Trophoblast cell (in vitro differentiated cells and primary cell): ENCODE measurements around the gene NDUFV1.
A peak's percentile ranks its signal among the peaks of the same experiment; 100 is the strongest.

Experiments used
- DNase-seq, 2 donors: peaks; one replicate each; pipeline ENCODE4 v3.0.0-alpha.2; 2016
- H2AFZ ChIP-seq: 2 replicates; pipeline ENCODE4 v1.6.1; 2013; ENCODE audit warnings: low read length, moderate library complexity, mild to moderate bottlenecking; ENCODE audit not compliant: insufficient read depth, poor library complexity
- H2AK5ac ChIP-seq: 2 replicates; pipeline ENCODE4 v1.6.1; 2013; ENCODE audit warnings: mild to moderate bottlenecking, low read length
- H2BK120ac ChIP-seq: 2 replicates; pipeline ENCODE4 v1.6.1; 2013; ENCODE audit warnings: low read length, mild to moderate bottlenecking, moderate library complexity; ENCODE audit not compliant: insufficient read depth, poor library complexity
- H2BK12ac ChIP-seq: 2 replicates; pipeline ENCODE4 v1.6.1; 2013; ENCODE audit warnings: mild to moderate bottlenecking, low read length, moderate library complexity
- H2BK5ac ChIP-seq: 2 replicates; pipeline ENCODE4 v1.6.1; 2013; ENCODE audit warnings: low read length, low read depth, moderate library complexity, mild to moderate bottlenecking; ENCODE audit not compliant: poor library complexity
- H3K14ac ChIP-seq: 2 replicates; pipeline ENCODE4 v1.6.1; 2013; ENCODE audit warnings: mild to moderate bottlenecking, low read length
- H3K18ac ChIP-seq: 2 replicates; pipeline ENCODE4 v1.6.1; 2013; ENCODE audit warnings: mild to moderate bottlenecking, low read length
- H3K23ac ChIP-seq: 2 replicates; pipeline ENCODE4 v1.6.1; 2013; ENCODE audit warnings: low read length
- H3K27ac ChIP-seq: 2 replicates; pipeline ENCODE4 v1.5.1; 2013; ENCODE audit warnings: low read depth, mild to moderate bottlenecking, inconsistent platforms, low read length, moderate library complexity
- H3K27me3 ChIP-seq: 2 replicates; pipeline ENCODE4 v1.6.1; 2013; ENCODE audit warnings: inconsistent platforms, mild to moderate bottlenecking, low read length, moderate library complexity; ENCODE audit not compliant: insufficient read depth
- H3K36me3 ChIP-seq, 2 experiments: 1 replicate in 1 of 2; 2 replicates in 1 of 2; pipeline ENCODE4 v1.6.1; 2013; ENCODE audit warnings: low read length in 2 of 2, mild to moderate bottlenecking in 2 of 2, moderate library complexity in 1 of 2; ENCODE audit not compliant: insufficient read depth in 2 of 2, control insufficient read depth in 1 of 2
- H3K4ac ChIP-seq: 2 replicates; pipeline ENCODE4 v1.6.1; 2013; ENCODE audit warnings: low read depth, mild to moderate bottlenecking, low read length, moderate library complexity
- H3K4me1 ChIP-seq, 2 experiments: 1 replicate in 1 of 2; 2 replicates in 1 of 2; pipeline ENCODE4 v1.6.1; 2013; ENCODE audit warnings: low read length in 2 of 2, mild to moderate bottlenecking in 2 of 2, moderate library complexity in 1 of 2; ENCODE audit not compliant: insufficient read depth in 2 of 2, control insufficient read depth in 1 of 2
- H3K4me2 ChIP-seq: 2 replicates; pipeline ENCODE4 v1.6.1; 2013; ENCODE audit warnings: inconsistent platforms, mild to moderate bottlenecking, low read length, moderate library complexity
- H3K4me3 ChIP-seq: 2 replicates; pipeline ENCODE4 v1.5.1; 2013; ENCODE audit warnings: mild to moderate bottlenecking, low read depth, low read length, inconsistent platforms
- H3K79me1 ChIP-seq: one replicate; pipeline ENCODE4 v1.6.1; 2013; ENCODE audit warnings: low read length
- H3K79me2 ChIP-seq: 2 replicates; pipeline ENCODE4 v1.6.1; 2013; ENCODE audit warnings: low read length, mild to moderate bottlenecking; ENCODE audit not compliant: control insufficient read depth, insufficient read depth, poor library complexity
- H3K9ac ChIP-seq: 2 replicates; pipeline ENCODE4 v1.6.1; 2013; ENCODE audit warnings: mild to moderate bottlenecking, low read length
- H3K9me3 ChIP-seq: 2 replicates; pipeline ENCODE4 v1.6.1; 2013; ENCODE audit warnings: low read depth, mild to moderate bottlenecking, control low read depth, inconsistent platforms, low read length; ENCODE audit not compliant: insufficient read depth
- H4K12ac ChIP-seq: 2 replicates; pipeline ENCODE4 v1.6.1; 2013; ENCODE audit warnings: low read depth, mild to moderate bottlenecking, low read length, moderate library complexity
- H4K8ac ChIP-seq: 2 replicates; pipeline ENCODE4 v1.6.1; 2013; ENCODE audit warnings: low read depth, mild to moderate bottlenecking, low read length, moderate library complexity
- H4K91ac ChIP-seq: one replicate; pipeline ENCODE4 v1.6.1; 2013; ENCODE audit warnings: low read depth, mild to moderate bottlenecking, low read length, moderate library complexity
- WGBS: extraction: QIAGEN DNeasy Blood & Tissue Kit; methylation state at CpG from one replicate; pipeline ENCODE4 v1.1.7; 2013; ENCODE audit warnings: missing lambda C conversion rate; ENCODE audit not compliant: insufficient read length, insufficient coverage; ENCODE audit errors: extremely low coverage; 5-methylcytosine and 5-hydroxymethylcytosine counted together

NDUFV1 gene

GRCh38 chr11:67577951-67578350 lies 28.8 kb upstream of the NDUFV1 start:
- H4K91ac ChIP-seq, result no peak overlapping the region
- no peaks in the 10 kb centered on the region for H3K36me3 ChIP-seq
- peaks cover 7 to 8% of the 10 kb centered on the region in 2 experiments for H3K4me1 ChIP-seq
- no peak overlapping the region for H2AFZ ChIP-seq
- no peak overlapping the region for H2BK5ac ChIP-seq
- no peaks in the 10 kb centered on the region for H3K9me3 ChIP-seq
- no peak for DNase-seq
- no peak overlapping the region for H3K27ac ChIP-seq
- no peaks in the 10 kb centered on the region for H3K79me1 ChIP-seq
- no CpG with 5 or more reads among the region's 6 CpGs for WGBS
- H3K4ac ChIP-seq, result no peak overlapping the region
- no peaks in the 10 kb centered on the region for H3K79me2 ChIP-seq
- no peak overlapping the region for H2BK12ac ChIP-seq
- H3K4me2 ChIP-seq, result no peak overlapping the region
- no peak overlapping the region for H2AK5ac ChIP-seq
- H2BK120ac ChIP-seq, result no peak overlapping the region
- no peak overlapping the region for H3K23ac ChIP-seq
- H3K14ac ChIP-seq, result no peak overlapping the region
- H3K27me3 ChIP-seq, result no peaks in the 10 kb centered on the region
- H3K18ac ChIP-seq, result no peak overlapping the region
- H3K9ac ChIP-seq, result no peak overlapping the region
- no peak overlapping the region for H3K4me3 ChIP-seq
- no peak overlapping the region for H4K12ac ChIP-seq
- H4K8ac ChIP-seq, result no peak overlapping the region

DNA sequence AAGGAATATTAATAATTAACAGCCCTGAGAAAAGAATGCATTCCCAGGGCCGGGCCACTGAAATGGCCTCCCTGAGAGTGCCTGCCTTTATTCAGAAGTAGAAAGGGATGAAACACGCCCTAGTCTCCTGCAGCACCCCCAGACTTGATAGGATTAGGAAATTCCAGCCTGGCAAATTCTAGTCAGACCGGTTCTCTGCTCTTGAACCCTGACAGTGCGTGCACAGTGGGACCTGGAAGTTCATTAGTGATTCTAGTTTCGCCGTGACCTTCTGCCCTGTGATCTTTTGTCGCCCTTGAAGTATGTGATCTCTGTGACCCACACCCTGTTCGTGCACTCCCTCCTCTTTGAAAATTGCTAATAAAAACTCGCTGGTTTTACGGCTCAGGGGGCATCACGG lies 25.3 kb upstream of the NDUFV1 start:
- H3K79me1 ChIP-seq, result peaks cover 10% of the 10 kb centered on the region
- H3K79me2 ChIP-seq, result peaks cover 19% of the 10 kb centered on the region
- no peak overlapping the region for H2BK5ac ChIP-seq
- no peak overlapping the region for H4K91ac ChIP-seq
- H3K36me3 ChIP-seq, result peaks cover 20 to 21% of the 10 kb centered on the region in 2 experiments
- no peak overlapping the region for H2AFZ ChIP-seq
- no peak overlapping the region for H2AK5ac ChIP-seq
- H2BK120ac ChIP-seq, result no peak overlapping the region
- no peak overlapping the region for H3K23ac ChIP-seq
- no peak overlapping the region for H3K18ac ChIP-seq
- WGBS, result no CpG with 5 or more reads among the region's 11 CpGs
- peaks cover 23 to 27% of the 10 kb centered on the region in 2 experiments for H3K4me1 ChIP-seq
- no peaks in the 10 kb centered on the region for H3K27me3 ChIP-seq
- H4K12ac ChIP-seq, result no peak overlapping the region
- no peak overlapping the region for H3K4ac ChIP-seq
- H2BK12ac ChIP-seq, result no peak overlapping the region
- H3K9ac ChIP-seq, result no peak overlapping the region
- H3K4me3 ChIP-seq, result no peak overlapping the region
- no peak overlapping the region for H3K14ac ChIP-seq
- no peak overlapping the region for H3K27ac ChIP-seq
- no peak overlapping the region for H4K8ac ChIP-seq
- H3K9me3 ChIP-seq, result peaks cover 4% of the 10 kb centered on the region
- H3K4me2 ChIP-seq, result peak overlapping the region; percentile 33
- no peak for DNase-seq

DNA sequence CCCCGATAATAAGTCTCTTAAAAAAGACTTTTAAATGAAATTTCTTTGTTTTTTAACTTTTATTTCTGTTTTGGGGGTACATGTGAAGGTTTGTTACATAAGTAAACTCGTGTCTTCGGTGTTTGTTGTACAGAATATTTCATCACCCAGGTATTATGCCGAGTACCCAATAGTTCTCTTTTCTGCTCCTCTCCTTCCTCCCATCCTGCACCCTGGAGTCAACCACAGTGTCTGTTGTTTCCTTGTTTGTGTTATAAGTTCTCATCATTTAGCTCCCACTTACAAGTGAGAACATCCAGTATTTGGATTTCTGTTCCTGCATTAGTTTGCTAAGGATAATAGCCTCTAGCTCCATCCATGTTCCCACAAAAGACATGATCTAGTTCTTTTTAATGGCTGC lies 24.7 kb upstream of the NDUFV1 start:
- no peak overlapping the region for H3K4me3 ChIP-seq
- H3K27ac ChIP-seq, result no peak overlapping the region
- peaks cover 19% of the 10 kb centered on the region for H3K79me2 ChIP-seq
- H2BK5ac ChIP-seq, result no peak overlapping the region
- no peak overlapping the region for H4K8ac ChIP-seq
- H3K4me1 ChIP-seq, result peaks cover 23 to 27% of the 10 kb centered on the region in 2 experiments
- no peak overlapping the region for H2BK12ac ChIP-seq
- no peak overlapping the region for H2AK5ac ChIP-seq
- H3K79me1 ChIP-seq, result peaks cover 10% of the 10 kb centered on the region
- no CpG with 5 or more reads among the region's 4 CpGs for WGBS
- no peak overlapping the region for H3K4me2 ChIP-seq
- H3K18ac ChIP-seq, result no peak overlapping the region
- no peak overlapping the region for H2BK120ac ChIP-seq
- H3K14ac ChIP-seq, result no peak overlapping the region
- peaks cover 4% of the 10 kb centered on the region for H3K9me3 ChIP-seq
- H3K9ac ChIP-seq, result no peak overlapping the region
- H3K4ac ChIP-seq, result no peak overlapping the region
- no peak overlapping the region for H2AFZ ChIP-seq
- H4K91ac ChIP-seq, result no peak overlapping the region
- no peaks in the 10 kb centered on the region for H3K27me3 ChIP-seq
- no peak overlapping the region for H3K23ac ChIP-seq
- no peak for DNase-seq
- H4K12ac ChIP-seq, result no peak overlapping the region
- H3K36me3 ChIP-seq, result peaks cover 25% of the 10 kb centered on the region in 2 experiments

GRCh38 chr11:67583247-67584204 lies 23.2 kb upstream of the NDUFV1 start, which contains the start of gene GSTP1:
Gene GSTP1 (plus strand): TSS chr11:67583812. CDS start chr11:67583844, 32 bp downstream.
- H3K18ac ChIP-seq, result peak within 1 kb of the TSS; percentile 81
- H3K4me3 ChIP-seq, result peak within 1 kb of the TSS; percentile 91
- peak within 1 kb of the TSS; percentile 94 for H3K14ac ChIP-seq
- H3K9ac ChIP-seq, result peak within 1 kb of the TSS; percentile 94
- peaks cover 23 to 27% of the 10 kb centered on the region in 2 experiments for H3K4me1 ChIP-seq
- H3K23ac ChIP-seq, result no peak within 1 kb of the TSS
- peaks cover 4% of the 10 kb centered on the region for H3K9me3 ChIP-seq
- H2BK5ac ChIP-seq, result peak within 1 kb of the TSS; percentile 81
- H4K91ac ChIP-seq, result peak within 1 kb of the TSS; percentile 87
- peak within 1 kb of the TSS; percentile 85 for H4K8ac ChIP-seq
- peak within 1 kb of the TSS; percentile 75 for H2BK120ac ChIP-seq
- H3K27ac ChIP-seq, result peak within 1 kb of the TSS; percentile 84
- H2AFZ ChIP-seq, result no peak within 1 kb of the TSS
- H3K79me2 ChIP-seq, result peaks cover 19% of the 10 kb centered on the region
- no peaks in the 10 kb centered on the region for H3K27me3 ChIP-seq
- peak within 1 kb of the TSS; percentile 72 for H4K12ac ChIP-seq
- H3K4ac ChIP-seq, result peak within 1 kb of the TSS; percentile 93
- DNase-seq, result peak; percentile 87 to 95
- peak within 1 kb of the TSS; percentile 69 for H2AK5ac ChIP-seq
- WGBS, result no CpG with 5 or more reads among the region's 81 CpGs
- peaks cover 28 to 29% of the 10 kb centered on the region in 2 experiments for H3K36me3 ChIP-seq
- H3K4me2 ChIP-seq, result peak within 1 kb of the TSS; percentile 63
- no peak within 1 kb of the TSS for H2BK12ac ChIP-seq
- peaks cover 10% of the 10 kb centered on the region for H3K79me1 ChIP-seq
